ELF-1 (cell line): ENCODE measurements around the gene SFTPA2.
"Not testable (repeated sequence)": the region's sequence is repeated elsewhere in the genome, so short reads cannot be mapped to it uniquely, and the experiment has no call there.

Experiments used
- DNase-seq: peaks from one replicate; pipeline ENCODE4 v3.0.0-alpha.2; 2016; ENCODE audit warnings: low read depth, low spot score

The SFTPA2 gene

DNA sequence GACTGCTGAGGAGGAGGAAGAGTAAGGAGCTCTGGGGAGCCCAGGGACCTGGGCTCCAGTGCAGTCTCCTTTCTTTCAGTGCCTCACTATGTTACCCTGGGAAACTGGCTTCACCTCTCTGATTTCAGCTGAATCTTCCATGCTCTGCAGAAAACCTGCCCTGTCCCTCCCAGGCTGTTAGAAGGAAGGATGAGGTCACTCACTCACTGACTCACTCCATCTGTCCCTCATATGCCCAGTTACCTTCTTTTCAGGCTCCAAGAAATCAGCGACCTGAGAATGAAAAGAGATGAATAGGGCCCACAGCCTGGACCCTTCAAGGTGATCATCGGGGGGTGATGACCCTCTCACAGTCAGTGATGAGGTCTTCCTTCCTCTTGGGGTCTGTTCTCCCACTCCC is 481 bp downstream of the SFTPA2 start:
- no peak for DNase-seq

DNA sequence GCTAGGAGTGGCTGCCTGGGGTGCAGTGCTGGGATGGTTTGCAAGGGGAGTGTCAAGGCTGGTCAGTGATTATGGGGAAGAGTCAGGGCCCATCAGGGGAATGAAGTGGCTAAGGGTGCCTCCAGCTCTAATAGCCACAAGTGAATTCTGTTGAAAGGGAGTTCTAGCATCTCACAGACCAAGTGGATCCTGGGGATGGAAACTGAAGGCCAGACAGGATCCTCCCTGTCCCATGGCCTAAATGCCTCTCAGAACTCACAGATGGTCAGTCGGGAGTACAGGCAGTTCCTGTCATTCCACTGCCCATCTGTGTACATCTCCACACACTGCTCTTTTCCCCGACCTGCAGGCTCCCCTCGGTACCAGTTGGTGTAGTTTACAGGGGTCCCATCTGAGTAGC is 3.2 kb downstream of the SFTPA2 start:
- DNase-seq, result not testable (repeated sequence)

DNA sequence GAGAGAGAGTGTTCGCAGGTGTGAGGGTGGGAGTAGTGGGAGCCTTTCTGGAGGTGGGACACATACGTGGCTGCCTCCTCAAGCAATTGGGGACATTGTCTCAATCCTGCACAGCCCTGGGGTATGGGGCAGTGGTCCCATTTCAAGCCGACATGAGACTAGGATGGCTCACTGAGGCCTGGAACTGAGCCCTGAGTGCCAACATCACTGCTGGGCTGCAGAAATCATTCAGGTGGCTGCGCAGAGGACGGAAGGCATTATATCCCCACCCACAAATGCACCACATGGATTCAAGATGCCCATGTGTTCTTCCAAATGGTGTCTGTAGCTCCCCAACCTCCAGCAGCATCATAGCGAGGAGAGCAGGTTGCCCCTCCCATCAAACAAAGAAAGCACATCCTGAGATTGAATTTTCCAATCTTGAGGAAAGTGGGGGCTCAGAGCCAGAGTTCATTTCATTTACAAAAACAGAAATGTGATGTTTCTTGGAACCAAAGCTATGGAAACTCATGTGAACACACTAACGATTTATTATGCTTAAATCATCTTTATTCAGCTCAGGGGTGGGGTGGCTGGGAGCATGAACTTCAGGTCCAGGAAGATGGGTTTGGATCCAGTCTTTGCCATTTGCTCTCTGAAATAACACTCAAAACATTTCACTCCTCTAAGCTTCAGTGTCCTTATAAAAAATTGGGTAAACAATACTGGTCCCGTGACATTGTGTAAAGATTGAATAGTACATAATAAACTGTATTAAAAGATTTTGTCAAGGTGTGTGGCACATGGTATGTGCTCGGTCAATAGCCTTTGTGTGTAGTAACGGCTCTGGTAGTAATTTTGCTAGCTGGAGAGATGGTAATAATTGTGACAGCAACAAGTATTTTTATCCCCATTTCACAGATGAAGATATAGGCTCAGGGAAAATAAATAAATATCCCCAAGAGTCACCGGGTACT is 4.6 kb downstream of the SFTPA2 start:
- DNase-seq, result no peak

DNA sequence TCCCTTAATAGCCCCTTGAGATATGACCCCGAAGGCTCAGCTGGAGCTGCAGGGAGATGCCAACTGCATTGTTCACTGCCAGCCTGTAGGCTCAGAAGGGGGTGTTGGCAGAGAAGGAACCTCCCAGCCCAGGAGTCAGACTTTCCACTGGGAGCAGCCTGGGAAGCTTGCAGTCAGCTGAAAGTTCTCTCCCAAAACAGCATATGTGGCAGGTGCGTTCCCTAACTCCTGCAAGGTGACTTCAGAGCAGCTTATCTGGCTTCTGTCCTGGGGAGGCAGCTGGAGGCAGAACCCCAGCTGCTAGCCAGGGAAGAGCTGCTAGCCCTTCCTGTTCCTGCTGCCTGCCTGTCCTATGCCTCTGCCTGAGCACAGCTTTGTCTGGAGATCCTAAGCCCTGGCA is 8.1 kb downstream of the SFTPA2 start:
- DNase-seq, result no peak

DNA sequence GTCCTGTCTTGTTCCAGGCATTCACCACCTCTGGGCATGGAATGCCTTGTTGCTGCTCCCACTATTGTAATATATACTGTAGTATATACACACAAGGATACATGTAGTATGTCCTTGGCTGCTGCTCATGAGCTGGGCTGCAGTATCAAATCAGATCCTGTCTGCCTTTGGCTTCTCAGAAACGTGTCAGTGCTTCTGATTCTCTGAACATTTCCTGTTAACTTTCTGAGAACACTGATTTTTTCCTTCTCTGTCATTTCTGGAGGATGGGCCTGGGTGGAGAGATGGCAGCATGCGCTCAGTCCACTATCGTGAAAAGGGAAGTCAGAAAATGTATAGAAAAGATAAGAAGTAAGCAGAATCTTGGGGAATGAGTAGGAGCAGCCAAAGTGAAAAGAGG is 12.2 kb downstream of the SFTPA2 start:
- no peak for DNase-seq

DNA sequence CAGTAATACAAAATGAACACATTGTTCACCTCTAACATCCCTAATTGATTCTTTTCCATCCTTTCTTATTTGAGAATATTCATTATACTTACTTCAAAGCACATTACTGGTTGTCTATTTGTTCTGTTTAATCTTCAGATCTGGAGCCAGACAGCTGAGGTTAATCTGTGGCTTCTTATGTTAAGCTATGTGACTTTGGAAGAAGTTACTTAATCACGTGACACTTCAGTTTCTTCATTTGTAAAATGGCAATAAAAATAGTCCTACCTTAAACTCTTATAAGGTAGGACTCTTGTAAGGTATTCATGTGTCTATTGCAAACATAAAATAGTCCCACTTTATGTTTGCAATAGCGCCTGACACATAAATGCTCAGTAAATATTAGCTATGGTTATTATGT is 13.1 kb downstream of the SFTPA2 start:
- DNase-seq, result not testable (repeated sequence)

DNA sequence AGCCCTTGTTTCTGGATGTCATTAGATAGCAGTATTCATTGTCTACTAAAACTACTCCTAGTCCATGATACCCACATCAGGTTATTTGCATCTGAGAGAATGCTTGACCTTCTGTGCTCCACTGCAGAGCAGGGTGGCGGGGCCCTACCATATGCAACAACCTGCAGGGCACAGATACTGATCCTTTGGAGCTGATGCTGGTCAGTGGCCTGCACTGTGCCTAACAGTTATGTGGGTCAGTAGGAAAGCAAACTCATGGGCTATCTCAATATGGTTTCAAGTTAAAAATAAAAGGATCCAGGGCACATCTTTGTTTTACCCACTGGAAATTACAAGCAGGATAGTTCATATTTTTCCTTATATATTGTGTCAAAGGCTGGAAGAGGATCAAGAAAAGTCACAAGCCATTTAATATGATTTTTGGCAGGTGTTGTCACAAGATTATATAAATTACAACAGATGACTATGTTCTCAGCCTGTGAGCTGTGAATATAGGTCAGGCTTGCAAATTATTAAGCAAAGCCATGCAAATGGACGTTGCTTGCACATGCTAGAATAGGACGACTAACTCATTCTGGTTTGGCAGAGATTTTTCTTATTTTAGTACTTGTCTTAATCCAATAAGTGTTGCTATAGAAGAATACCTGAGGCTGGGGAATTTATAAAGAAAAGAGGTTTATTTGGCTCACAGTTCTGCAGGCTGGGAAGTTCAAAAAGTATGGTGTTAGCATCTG is 15.1 kb downstream of the SFTPA2 start:
- DNase-seq, result not testable (repeated sequence)

DNA sequence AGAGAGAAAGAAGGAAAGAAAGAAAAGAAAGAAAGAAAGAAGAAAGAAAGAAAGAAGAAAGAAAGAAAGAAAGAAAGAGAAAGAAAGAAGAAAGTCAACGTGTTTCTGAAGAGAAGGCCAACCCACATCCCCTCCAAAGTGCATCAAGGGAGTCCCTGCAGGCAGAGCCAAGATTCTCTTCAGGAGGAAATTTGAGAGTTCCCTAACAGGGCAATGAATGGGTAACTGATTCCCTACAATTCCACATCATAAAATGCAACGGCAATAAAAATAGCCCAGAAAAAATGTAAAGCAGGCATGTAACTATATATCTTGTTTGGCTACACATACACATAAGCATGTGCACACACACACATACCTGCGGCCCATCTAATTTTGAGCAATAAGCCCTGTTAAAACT is 15.8 kb downstream of the SFTPA2 start:
- not testable (repeated sequence) for DNase-seq

DNA sequence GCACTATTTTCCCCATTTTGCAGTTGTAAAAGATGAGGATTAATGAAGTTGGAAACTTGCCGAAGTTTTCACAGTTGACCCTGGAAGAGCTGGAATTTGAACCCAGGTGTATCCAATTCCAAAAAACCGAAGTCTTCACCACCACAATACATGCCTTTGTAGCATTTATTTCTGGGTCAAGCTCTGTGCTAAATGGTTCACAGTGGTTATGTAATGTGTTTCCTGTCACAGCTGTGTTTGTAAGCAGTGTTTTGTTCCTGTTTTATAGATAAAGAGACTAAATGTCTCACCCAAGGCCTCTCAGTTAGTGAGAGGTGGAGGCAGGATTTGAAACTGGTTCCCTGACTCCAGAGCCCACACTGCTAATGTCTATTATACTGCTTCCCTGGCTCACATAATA is 17.6 kb downstream of the SFTPA2 start:
- no peak for DNase-seq

DNA sequence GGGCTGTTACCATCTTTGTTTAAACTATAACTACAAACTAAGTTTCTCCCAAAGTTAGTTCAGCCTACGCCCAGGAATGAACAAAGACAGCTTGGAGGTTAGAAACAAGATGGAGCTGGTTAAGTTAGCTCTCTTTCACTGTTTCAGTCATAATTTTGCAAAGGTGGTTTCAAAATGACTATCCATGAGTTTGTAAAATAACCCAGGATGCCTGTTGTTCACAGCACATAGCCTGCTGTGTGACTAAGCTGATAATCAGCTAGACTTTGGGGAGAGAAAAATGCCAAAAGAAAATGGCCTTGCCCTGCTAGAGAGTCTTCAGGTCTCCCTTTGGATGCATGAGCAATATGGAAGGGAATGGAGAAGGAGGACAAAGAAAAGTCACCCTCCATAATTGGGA is 19.3 kb downstream of the SFTPA2 start:
- DNase-seq, result not testable (repeated sequence)

DNA sequence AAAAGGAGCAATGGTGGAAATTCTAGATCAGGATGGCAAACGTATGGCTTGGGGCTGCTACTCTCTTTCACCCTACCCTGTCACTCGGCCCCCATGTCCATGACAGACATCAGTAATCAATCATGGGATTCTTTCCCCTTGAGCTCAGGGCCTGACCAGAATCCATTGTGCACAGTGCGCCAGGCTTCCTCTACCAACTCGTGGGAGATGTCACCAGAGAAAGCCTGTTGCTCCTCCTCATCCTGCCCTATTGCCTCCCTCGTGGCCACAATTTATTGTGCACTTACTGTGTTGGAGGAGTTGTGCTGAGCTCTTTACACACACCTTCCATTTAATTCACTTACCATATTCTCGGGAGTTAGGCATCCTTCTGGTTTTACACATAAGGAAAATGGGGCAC is 21.9 kb downstream of the SFTPA2 start:
- DNase-seq, result not testable (repeated sequence)

DNA sequence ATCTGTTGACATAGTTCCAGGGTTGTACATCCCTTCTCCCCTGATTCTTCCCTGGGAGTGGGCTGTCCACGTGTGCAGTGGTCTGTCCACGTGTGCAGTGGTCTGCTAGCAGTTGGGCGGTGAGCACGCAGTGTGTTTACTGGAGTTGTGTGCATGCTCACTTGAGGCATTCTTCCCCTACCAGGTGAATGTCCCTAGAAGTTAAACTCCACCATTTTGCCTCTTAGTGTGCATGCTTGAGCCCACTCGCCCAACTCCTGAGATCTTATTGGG is 26.4 kb downstream of the SFTPA2 start:
- DNase-seq, result not testable (repeated sequence)

DNA sequence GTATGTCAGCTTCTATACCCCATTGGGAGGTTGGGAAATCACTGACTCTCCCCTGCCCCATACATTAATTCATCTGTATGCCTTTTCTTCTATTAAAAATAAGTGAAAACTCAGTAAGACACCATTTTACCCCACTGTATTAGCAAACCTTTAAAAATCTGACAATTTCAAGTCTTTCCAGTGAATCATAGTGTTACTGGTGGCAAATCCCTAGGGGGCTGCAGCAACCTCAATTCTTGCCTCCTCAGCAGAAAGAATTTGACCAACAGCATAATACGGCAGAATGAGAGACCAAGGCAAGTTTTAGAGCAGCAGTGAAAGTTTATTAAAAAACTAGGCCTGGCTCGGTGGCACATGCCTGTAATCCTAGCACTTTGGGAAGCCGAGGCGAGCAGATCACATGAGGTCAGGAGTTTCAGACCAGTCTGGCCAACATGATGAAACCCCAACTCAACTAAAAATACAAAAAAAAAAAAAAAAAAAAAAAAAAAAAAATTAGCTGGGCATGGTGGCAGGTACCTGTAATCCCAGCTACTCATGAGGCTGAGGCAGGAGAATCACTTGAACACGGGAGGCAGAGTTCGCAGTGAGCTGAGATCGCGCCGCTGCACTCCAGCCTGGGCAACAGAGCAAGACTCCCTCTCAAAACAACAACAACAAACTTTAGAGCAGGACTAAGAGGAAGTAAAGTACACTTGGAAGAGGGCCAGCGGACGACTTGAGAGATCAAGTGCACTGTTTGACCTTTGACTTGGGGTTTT is 26.9 kb downstream of the SFTPA2 start:
- DNase-seq, result not testable (repeated sequence)

DNA sequence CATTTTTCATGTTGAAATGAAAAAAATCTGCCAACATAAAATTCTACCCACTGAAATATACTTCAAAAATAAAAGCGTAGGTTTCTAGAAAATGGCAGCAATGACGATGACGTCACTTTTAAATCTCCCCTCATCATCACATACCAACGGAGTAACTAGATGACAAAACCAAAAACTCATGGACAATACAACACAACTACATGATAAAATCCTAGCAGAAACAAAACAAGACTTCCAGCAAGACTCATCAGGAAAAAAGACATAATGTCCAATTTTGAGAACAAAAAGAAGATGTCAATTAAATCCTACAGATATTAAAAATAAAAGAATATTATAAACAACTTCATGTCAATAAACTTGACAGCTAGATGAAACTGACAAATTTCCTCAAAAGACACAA is 31.9 kb downstream of the SFTPA2 start:
- DNase-seq, result not testable (repeated sequence)

DNA sequence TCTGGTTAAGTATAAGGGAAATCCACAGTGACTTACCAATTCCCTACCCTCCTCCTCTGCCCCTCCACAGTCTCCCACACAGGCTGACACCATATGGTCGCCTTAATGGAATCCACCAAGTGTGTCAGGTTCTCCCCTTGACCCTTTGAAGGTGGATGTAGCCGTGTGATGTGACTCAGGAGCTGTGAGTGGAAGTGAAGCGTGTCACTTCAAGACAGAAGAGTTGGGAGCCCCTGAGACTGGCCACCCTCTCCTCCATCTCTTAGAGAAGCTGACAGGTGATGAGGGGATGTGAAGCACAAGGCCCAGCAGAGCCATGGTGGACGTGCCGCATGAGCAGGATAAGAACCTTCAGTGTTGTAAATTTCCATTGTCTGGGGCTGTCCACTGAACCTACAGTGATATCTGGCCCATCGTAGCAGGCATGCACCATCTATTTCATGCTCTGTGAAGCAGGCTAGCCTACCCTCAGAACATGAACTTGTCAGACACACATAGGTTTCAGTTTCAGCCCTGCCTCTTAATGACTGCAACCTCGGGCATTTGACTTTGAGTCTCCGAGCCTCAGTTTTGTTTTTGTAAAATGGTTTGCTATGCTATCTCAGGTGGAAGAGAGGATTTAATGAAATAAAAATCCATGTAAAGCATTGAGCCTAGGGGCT is 35.0 kb downstream of the SFTPA2 start:
- not testable (repeated sequence) for DNase-seq

DNA sequence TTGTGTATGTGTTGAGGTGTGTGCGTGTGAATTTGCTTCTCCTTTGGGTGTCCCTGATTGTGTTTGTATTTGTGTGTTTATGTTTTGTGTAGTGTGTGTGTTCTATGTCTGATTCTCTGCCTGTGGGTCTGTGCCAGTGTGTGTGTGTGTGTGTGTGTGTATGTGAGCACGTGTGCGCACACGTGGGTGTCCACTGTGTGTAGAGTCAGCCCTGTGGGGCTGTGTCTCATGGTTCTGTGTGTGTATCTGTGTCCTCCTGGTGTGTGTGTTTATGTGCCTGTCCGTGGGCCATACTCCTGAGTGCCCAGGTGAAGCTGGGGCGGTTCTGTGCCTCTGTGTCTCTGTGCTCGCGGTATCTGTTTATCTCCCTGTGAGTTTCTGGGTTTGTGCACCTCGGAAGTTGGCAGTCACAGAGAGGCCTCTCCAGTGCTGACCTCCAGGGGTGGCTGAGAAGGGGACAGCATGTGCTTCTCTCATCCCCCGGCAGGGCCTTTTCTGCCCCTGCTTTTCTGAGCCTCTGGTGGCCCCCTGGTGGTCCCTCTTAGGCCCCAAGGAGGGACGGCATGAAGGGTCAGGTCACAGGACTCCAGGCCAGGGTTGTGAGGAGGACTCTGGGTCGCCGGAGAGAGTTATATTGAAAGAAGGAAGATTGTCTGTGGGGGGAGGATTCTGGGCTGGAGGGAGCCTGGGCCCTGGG is 36.9 kb downstream of the SFTPA2 start:
- not testable (repeated sequence) for DNase-seq

DNA sequence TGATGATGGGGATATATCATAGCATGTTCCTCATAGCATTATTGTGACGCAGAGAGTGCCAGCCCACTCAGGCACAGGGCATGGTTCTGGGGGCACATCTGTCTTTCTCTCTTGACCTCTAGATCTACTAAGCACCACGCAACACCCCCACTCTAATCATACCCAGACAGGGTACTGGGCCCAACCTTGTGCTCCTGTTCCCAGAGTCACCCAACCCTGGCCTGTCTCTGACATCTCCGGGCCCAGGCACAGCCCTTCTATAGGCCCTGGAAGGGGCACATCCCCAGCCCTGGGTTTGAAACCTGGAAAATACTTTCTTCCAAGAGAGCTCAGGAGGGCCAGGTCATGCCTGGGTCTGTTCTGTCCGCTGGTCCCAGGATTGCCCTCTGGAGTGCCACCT is 37.7 kb downstream of the SFTPA2 start:
- not testable (repeated sequence) for DNase-seq

DNA sequence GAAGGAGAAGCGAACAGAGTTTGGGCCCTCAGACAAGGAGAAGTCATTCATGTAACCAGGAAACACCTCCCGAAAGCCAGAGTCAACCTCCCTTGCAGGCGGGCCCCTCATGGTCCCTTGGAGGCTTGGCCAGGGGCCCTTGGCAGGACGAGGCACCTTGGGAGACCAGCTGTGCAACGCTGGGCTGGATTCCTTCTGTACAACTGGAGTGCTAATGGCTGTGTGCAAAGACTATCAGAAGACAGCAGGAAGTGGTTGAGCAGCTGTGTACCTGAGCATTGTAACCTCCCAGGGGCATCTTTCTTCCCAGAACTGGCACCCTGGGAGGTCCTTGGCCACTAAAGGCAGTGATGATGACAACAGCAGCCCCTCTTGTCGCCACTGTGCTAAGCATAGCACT is 38.5 kb downstream of the SFTPA2 start:
- not testable (repeated sequence) for DNase-seq

DNA sequence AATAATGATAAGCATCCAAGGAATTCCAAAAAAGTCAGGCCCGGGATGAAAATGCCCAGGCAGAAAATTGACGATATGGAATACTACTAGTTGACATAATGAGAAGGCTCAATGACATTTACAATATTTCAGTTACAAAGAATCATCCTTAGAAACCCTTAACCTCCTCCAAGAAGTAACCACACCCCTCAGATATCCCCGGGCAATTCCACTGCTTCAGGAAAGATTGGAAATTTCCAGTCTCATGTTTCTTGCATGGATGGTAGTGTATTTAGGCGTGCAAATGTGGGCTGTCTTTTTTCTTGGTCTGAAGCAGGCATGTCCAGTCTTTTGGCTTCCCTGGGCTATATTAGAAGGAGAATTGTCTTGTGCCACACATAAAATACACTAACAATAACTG is 42.6 kb downstream of the SFTPA2 start:
- DNase-seq, result not testable (repeated sequence)

DNA sequence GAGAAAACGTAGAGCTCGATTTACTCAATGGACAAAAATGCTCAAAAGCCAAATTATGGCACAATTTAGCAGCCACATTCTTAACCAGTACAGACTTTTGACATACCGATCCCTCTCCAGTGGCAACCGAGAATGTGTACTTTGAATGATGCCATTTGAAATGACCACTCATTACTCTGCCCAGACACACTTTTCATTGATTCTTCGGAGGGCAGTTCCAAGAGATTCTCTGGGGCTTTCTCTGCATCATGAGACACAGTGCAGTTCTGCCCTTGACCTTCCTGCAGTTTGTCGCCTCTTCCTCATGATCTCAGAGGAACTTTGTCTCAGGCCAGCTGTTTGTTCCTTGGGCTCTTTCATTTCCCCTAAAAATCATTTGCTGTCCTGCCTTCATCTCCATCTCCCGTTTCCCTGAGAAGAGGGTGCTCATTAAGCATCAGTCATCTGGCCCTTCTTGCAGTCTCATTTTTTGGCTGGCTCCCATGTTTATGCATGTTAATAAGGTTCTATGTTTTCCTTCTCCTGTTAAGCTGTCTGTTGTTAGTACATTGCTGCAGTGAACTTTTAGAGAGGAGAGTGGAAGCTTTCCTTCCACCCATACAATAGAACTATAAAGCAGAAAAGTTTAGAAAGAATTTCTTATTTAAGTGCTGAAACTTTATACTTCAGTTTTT is 43.5 kb downstream of the SFTPA2 start:
- not testable (repeated sequence) for DNase-seq
